ENCODE data around the gene PCYT2.

DNA sequence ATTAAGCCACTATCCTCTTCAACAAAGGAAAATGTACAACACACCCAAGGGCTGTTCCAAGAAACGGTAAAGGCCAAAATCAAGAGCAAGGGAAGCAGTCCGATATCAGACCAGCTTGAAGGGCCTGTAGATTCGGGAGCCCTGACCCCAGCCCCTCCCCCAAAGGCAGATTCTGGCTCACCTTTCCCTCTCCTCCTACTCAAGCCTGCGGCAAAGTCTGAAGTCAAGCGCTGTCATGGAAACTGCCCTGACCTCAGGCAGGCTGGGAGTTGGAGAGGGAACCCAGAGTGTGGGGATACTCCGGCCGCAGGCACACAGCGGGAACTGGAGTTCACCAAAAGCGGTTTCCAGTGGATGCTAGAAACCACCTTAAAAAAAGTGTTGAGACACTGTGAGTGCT, 21.6 kb downstream of the PCYT2 start:
- TF ChIP-seq POLR2AphosphoS5 (IDR thresholded peaks at IDR 0.05; ENCODE audit: low read depth, low read length), result no peak
- no peak for TF ChIP-seq RAD21 (IDR thresholded peaks at IDR 0.05; ENCODE audit: low read depth)
- TF ChIP-seq, protein P1, sequence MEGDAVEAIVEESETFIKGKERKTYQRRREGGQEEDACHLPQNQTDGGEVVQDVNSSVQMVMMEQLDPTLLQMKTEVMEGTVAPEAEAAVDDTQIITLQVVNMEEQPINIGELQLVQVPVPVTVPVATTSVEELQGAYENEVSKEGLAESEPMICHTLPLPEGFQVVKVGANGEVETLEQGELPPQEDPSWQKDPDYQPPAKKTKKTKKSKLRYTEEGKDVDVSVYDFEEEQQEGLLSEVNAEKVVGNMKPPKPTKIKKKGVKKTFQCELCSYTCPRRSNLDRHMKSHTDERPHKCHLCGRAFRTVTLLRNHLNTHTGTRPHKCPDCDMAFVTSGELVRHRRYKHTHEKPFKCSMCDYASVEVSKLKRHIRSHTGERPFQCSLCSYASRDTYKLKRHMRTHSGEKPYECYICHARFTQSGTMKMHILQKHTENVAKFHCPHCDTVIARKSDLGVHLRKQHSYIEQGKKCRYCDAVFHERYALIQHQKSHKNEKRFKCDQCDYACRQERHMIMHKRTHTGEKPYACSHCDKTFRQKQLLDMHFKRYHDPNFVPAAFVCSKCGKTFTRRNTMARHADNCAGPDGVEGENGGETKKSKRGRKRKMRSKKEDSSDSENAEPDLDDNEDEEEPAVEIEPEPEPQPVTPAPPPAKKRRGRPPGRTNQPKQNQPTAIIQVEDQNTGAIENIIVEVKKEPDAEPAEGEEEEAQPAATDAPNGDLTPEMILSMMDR (IDR thresholded peaks at IDR 0.05 in 2 of 3, conservative IDR thresholded peaks at IDR 0.05 in 1 of 3; ENCODE audit: borderline replicate concordance in 1 of 3, insufficient read depth in 1 of 3, low read depth in 2 of 3, low read length in 2 of 3), result no peak
- TF ChIP-seq EZH2phosphoT487 (IDR thresholded peaks at IDR 0.05; ENCODE audit: borderline replicate concordance), result no peak
